ENCODE results near the gene DCAF8L2.
"Not testable (repeated sequence)": the region's sequence is repeated elsewhere in the genome, so short reads cannot be mapped to it uniquely, and the experiment has no call there.

The DCAF8L2 gene

DNA sequence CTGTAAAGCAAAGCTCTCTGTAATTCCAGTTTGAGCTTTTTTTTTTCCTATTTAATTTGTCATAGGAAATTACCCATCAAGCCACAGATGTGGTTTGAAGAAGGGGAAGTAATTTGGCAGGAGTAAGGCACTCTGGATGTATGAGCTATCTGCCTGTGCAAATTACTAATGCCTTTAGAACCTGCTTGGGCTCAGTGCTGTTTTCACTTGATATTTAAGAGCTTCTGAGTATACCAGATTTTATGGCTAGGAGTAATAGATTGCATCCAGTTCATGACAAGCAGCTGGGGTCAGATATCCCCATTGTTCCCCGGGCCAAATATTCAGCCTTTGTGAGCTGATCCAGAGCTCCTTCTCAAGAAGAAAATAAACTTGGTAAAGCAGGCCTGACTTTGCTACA lies 89.1 kb downstream of the DCAF8L2 start:
- no peaks in the 10 kb centered on the region for H3K9me3 ChIP-seq (ENCODE audit: severe bottlenecking)
- peaks cover 16% of the 10 kb centered on the region for H3K4me1 ChIP-seq (ENCODE audit: insufficient read depth, poor library complexity, severe bottlenecking)
- peak; percentile 30; the same call in 1 of the 3 replicates for ATAC-seq (ENCODE audit: low read depth)
- no peak overlapping the region for H3K4me3 ChIP-seq (ENCODE audit: severe bottlenecking)
- H3K27ac ChIP-seq (ENCODE audit: poor library complexity, severe bottlenecking): no peak overlapping the region
- TF ChIP-seq, protein P1, sequence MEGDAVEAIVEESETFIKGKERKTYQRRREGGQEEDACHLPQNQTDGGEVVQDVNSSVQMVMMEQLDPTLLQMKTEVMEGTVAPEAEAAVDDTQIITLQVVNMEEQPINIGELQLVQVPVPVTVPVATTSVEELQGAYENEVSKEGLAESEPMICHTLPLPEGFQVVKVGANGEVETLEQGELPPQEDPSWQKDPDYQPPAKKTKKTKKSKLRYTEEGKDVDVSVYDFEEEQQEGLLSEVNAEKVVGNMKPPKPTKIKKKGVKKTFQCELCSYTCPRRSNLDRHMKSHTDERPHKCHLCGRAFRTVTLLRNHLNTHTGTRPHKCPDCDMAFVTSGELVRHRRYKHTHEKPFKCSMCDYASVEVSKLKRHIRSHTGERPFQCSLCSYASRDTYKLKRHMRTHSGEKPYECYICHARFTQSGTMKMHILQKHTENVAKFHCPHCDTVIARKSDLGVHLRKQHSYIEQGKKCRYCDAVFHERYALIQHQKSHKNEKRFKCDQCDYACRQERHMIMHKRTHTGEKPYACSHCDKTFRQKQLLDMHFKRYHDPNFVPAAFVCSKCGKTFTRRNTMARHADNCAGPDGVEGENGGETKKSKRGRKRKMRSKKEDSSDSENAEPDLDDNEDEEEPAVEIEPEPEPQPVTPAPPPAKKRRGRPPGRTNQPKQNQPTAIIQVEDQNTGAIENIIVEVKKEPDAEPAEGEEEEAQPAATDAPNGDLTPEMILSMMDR (IDR thresholded peaks at IDR 0.05; ENCODE audit: poor library complexity, severe bottlenecking): no peak
- no peaks in the 10 kb centered on the region for H3K27me3 ChIP-seq (ENCODE audit: insufficient read depth, poor library complexity, severe bottlenecking)
- no peaks in the 10 kb centered on the region for H3K36me3 ChIP-seq (ENCODE audit: low read depth)
- DNase-seq (ENCODE audit: low spot score): no peak

DNA sequence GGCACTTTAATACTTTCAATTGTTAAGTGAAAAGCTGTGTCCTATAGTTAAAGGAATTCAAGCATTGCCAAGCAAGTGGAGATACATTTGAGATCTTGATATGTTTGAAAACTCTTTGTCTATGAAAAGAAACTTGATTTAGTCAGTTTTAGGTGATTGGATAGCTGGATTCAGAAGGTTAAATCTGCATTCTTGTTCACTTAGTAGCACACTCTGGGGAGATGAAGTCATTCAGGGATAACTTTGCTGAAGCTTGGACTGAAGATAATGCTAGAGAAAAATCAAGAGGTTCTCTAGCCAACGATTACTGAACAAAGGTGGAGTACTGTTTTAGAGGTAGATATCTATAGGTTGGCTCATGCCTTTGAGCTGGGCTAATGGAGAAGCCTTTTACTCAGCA lies 90.6 kb downstream of the DCAF8L2 start:
- H3K4me3 ChIP-seq (ENCODE audit: severe bottlenecking): no peak overlapping the region
- no peaks in the 10 kb centered on the region for H3K9me3 ChIP-seq (ENCODE audit: severe bottlenecking)
- H3K36me3 ChIP-seq (ENCODE audit: low read depth): no peaks in the 10 kb centered on the region
- peaks cover 7% of the 10 kb centered on the region for H3K4me1 ChIP-seq (ENCODE audit: insufficient read depth, poor library complexity, severe bottlenecking)
- DNase-seq (ENCODE audit: low spot score) (no peak), ATAC-seq (ENCODE audit: low read depth) (peak; percentile 67)
- TF ChIP-seq, protein P1 (IDR thresholded peaks at IDR 0.05; ENCODE audit: poor library complexity, severe bottlenecking): no peak
- no peaks in the 10 kb centered on the region for H3K27me3 ChIP-seq (ENCODE audit: insufficient read depth, poor library complexity, severe bottlenecking)
- H3K27ac ChIP-seq (ENCODE audit: poor library complexity, severe bottlenecking): peak overlapping the region; percentile 29

- H3K27ac ChIP-seq (ENCODE audit: poor library complexity, severe bottlenecking); H3K27me3 ChIP-seq (ENCODE audit: insufficient read depth, poor library complexity, severe bottlenecking): not testable (repeated sequence)
- TF ChIP-seq, protein P1 (IDR thresholded peaks at IDR 0.05; ENCODE audit: poor library complexity, severe bottlenecking): peak; percentile 71
Measured at GRCh38 chrX:27683566-27684208, 93.5 kb downstream of the DCAF8L2 start.

DNA sequence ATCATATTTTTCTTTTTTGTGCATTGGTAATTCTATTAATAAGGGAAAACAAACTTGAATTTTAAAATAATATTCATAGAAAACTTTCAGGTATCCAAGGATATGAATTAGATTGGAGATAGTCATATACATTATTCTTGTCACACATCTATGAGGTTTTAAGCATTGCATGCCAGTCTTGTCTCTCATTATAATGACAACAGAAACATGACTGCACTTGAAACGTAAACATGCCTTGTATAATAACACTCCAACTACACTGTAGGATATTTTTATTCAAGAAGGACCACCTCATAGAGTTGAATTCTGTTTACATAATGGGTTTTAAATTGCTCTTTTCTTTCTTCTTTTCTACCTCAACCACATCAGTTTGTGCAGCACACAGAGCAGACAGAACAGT lies 104.5 kb downstream of the DCAF8L2 start:
- H3K4me1 ChIP-seq (ENCODE audit: insufficient read depth, poor library complexity, severe bottlenecking): no peaks in the 10 kb centered on the region
- TF ChIP-seq, protein P1 (IDR thresholded peaks at IDR 0.05; ENCODE audit: poor library complexity, severe bottlenecking): no peak
- no peaks in the 10 kb centered on the region for H3K9me3 ChIP-seq (ENCODE audit: severe bottlenecking)
- no peaks in the 10 kb centered on the region for H3K27me3 ChIP-seq (ENCODE audit: insufficient read depth, poor library complexity, severe bottlenecking)
- H3K36me3 ChIP-seq (ENCODE audit: low read depth): no peaks in the 10 kb centered on the region
- no peak overlapping the region for H3K4me3 ChIP-seq (ENCODE audit: severe bottlenecking)
- no peak overlapping the region for H3K27ac ChIP-seq (ENCODE audit: poor library complexity, severe bottlenecking)
- ATAC-seq (ENCODE audit: low read depth) (no peak), DNase-seq (ENCODE audit: low spot score) (no peak)

More at GRCh38 chrX:27683566-27684208, 93.5 kb downstream of the DCAF8L2 start:
- H3K36me3 ChIP-seq (ENCODE audit: low read depth); H3K4me1 ChIP-seq (ENCODE audit: insufficient read depth, poor library complexity, severe bottlenecking); H3K4me3 ChIP-seq (ENCODE audit: severe bottlenecking); DNase-seq (ENCODE audit: low spot score); H3K9me3 ChIP-seq (ENCODE audit: severe bottlenecking): not testable (repeated sequence)
- ATAC-seq (ENCODE audit: low read depth): peak; percentile 52; the same call in 2 of the 3 replicates

- Histone ChIP-seq H3K9me3 (ENCODE audit: severe bottlenecking) (no peaks in the 10 kb centered on the region), H3K4me3 (ENCODE audit: severe bottlenecking) (no peak overlapping the region), H3K27ac (ENCODE audit: poor library complexity, severe bottlenecking) (no peak overlapping the region), H3K36me3 (ENCODE audit: low read depth) (no peaks in the 10 kb centered on the region), H3K27me3 (ENCODE audit: insufficient read depth, poor library complexity, severe bottlenecking) (no peaks in the 10 kb centered on the region), H3K4me1 (ENCODE audit: insufficient read depth, poor library complexity, severe bottlenecking) (no peaks in the 10 kb centered on the region)
- TF ChIP-seq, protein P1 (IDR thresholded peaks at IDR 0.05; ENCODE audit: poor library complexity, severe bottlenecking): no peak
- DNase-seq (ENCODE audit: low spot score) (no peak), ATAC-seq (ENCODE audit: low read depth) (no peak)
Measured at GRCh38 chrX:27706526-27706925, 116.4 kb downstream of the DCAF8L2 start.
